Cardiac septum (tissue), 1 donor: ENCODE results near the gene KCNK1. TPM values are rescaled to one million over a fixed set of nuclear protein-coding genes. Genes with fewer than 3 reads are reported as not detected.

Source experiments
- microRNA-seq: library from miRNA; unstranded; fragments of <30 nt; microRNA quantifications from one replicate; pipeline ENCODE4 v1.2.0, GENCODE V29; 2020
- total RNA-seq: library from RNA; stranded (reverse); fragmentation: NEBNext Ultra II Directional; extraction: Animal tissue kit (Norgen Biotek cat#: 25700); gene quantifications from one replicate; pipeline ENCODE4 v1.2.1, GENCODE V29; 2021
- donor health status: DM: no; HTN: no; CAD: no.

The KCNK1 gene
- total RNA-seq, 1 donor from 2014 or later = 10.3 TPM

Small RNA genes lying within 50 kb of the gene (microRNA-seq; reads per million reads assigned to microRNA genes)
- gene MIR4427 = not detected
